ENCODE data around the gene PCBD2.
"Not testable (repeated sequence)": the region's sequence is repeated elsewhere in the genome, so short reads cannot be mapped to it uniquely, and the experiment has no call there.

PCBD2 gene

GRCh38 chr5:134910752-134911151 is 5.8 kb downstream of the PCBD2 start:
- not testable (repeated sequence) for DNase-seq

DNA sequence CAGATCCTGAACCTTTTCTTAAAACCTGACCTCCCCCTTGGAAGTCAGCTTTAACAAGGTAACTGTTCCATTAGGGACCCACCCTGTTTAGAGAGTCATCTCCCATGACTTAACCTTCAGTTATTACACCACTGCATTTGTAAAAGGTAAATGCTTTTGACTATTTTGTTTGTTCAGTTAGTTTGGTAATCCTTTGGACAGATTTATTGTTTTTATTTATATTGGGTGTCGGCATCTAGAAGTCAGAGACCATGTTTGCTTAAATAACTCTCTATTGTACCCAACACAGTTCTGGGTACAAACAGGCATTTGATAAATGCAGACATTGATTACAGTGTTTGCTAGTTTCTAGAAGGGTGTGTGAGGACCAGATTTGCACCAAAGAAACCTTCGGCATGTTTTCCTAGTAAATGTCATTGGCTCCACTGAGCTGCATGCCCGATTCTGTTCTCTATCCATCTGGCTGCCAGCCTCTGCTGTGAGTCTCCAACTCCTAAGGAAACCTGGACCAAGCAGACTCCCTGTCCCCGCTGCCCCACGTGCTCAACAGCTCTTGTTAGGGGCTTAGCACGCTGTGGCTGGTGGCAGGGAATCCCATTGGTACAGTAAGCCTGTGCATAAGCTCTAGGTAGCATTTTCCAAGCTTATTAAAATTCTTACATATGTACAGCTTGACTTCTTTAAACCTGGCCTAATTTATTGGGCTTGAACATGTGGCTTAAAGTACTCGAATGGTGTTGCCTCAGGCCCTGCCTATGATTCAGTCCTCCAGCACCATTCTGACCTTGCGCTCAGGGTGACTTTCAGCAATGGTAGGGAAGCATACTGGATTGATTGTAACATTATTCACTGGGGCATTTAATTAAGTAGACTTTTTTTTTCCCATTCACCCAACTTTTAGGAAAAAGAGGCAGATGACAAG is 6.6 kb downstream of the PCBD2 start:
- DNase-seq: no peak

GRCh38 chr5:134913254-134913653 is 8.3 kb downstream of the PCBD2 start:
- no peak for DNase-seq

- DNase-seq: no peak
These were observed 8.9 kb downstream of the PCBD2 start for GRCh38 chr5:134913795-134914194.

DNA sequence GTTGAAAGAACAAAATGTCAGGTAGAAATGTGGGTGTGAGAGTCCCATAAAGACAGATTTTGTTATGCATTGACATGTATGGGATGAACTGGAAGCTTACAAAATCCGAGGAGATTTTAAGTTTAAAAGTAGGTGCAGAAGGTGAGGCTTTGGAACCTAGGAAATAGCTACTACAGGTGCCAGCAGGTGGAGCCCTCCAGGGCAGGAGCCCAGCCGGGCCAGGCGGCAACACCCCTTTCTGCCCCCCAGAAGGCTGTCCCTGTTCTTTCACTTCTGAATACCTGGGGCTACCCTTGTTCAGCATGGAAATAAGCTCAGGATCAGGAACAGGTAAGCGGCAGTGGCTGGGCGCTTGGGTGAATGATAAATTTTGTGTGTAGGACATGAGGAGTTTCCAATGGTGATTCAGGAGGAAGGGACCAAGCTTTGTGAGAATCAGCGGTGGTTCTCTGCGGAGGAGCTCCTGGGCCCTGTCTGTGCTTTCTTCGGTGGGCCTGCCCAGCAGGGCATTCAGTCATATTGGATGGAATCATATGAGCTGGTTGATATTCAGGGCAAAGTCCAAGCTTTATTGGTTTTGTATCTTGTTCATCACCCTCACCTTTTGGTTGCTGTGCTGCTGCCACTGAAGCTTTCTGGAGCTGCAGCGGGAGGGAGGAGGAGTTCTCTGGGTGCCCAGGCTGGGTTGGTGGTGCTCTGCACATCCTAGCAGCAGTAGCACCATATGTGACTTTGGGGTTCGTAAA is 12.3 kb downstream of the PCBD2 start:
- DNase-seq: no peak

- no peak for DNase-seq
These were observed 13.9 kb downstream of the PCBD2 start for GRCh38 chr5:134918861-134919260.

- no peak for DNase-seq
These were observed 16.1 kb downstream of the PCBD2 start for GRCh38 chr5:134920848-134921575.

DNA sequence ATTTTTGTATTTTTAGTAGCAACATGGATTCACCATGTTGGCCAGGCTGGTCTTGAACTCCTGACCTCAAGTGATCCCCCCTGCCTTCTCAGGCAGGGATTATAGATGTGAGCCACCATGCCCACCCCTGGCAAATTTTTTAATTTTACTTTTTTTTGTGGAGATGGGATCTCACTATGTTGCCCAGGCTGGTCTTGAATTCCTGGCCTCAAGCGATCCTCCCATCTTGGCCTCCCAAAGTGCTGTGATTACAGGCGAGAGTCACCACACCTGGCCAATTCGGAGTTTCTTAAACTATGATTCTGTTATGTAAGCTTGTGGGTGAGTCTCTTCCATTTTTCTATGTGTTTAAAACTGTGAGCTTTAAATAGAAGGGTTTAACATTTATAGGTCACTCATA is 27.6 kb downstream of the PCBD2 start:
- DNase-seq: no peak

DNA sequence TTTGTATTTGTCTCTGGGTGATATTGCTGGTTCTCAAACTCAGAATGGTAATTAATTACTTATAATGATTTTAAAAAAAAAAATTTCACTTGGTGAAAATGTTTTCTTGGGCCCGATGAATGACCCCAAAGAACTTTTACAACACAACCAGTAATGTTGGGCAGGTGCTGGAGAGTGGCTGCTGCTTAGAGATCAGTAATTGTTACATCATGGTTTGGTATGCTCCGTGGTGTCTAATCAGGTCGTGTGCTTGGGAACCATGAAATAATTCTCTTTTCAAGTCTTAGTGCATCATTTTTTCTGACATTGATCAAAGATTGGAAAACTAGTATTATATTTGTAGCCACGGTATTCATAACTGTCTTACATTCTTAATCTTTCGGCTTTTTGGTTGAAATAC is 29.3 kb downstream of the PCBD2 start:
- no peak for DNase-seq

DNA sequence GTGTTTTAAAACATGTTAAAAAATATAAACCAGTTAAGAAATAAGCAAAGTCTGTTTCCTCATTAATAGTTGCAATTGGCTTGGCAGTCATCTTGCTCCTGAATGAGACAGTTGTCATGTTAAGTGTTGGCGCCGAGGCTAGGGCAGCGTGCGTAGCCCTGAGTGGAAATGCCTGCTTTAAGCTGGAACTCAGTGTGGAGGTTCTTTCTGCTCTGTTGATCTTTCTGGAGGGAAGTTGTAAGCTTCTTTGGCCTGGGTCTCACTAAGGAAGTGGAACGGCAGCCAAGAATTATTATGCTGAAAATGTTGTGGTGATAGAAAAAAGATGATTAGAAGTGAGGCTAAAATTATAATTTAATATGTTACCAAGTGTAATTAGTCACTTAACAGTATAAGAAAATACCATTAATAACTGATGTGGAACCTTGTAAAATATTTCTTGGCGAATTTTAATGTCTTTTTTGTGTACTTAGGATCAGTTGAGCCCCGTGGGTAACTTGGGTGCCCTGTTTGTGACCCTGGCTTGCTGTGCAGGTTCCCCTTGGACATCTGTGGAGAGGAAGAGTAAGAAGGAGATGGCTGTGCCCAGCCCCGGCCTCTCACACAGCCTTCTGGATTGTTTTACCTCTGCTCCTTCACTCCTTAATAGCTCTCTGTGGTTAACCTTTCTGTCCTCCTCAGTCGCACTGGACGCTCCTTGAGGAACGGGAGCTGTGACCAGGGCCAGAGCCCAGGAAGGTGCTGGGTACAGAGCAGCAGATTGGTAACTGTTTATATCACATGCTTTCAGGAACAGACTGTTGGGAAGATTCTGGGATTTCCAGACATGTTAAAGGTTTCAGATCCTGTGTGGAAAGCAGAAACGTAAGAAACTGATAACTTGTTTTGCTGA is 31.0 kb downstream of the PCBD2 start:
- DNase-seq: no peak

- no peak for DNase-seq
These were observed 32.6 kb downstream of the PCBD2 start for GRCh38 chr5:134937526-134937925.

- DNase-seq: no peak
These were observed 33.1 kb downstream of the PCBD2 start for GRCh38 chr5:134938030-134938429.

GRCh38 chr5:134939500-134939899 is 34.6 kb downstream of the PCBD2 start:
- DNase-seq: no peak

GRCh38 chr5:134943547-134943946 is 38.6 kb downstream of the PCBD2 start:
- DNase-seq: no peak

DNA sequence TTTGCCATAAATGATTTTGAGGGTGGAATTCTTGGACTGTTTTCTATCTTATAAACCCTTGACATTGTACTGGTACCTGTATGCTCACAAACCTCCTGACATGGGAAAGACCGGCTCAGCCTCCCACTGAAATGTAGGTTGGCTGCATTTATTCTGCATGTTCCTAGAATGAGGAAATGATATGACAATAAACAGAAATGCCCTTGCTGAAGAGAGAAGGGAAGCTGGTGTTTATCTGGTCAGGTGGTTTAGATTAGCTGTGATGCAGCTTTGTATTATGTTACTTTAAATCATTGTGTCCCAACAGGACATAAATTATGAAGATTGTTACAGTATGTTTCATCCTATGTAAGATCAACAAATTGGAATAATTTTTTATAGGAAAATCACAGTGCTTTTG is 39.7 kb downstream of the PCBD2 start:
- DNase-seq: no peak

- DNase-seq: no peak
These were observed 40.1 kb downstream of the PCBD2 start for GRCh38 chr5:134945041-134945440.

- DNase-seq: no peak
These were observed 44.0 kb downstream of the PCBD2 start for GRCh38 chr5:134948911-134949310.

DNA sequence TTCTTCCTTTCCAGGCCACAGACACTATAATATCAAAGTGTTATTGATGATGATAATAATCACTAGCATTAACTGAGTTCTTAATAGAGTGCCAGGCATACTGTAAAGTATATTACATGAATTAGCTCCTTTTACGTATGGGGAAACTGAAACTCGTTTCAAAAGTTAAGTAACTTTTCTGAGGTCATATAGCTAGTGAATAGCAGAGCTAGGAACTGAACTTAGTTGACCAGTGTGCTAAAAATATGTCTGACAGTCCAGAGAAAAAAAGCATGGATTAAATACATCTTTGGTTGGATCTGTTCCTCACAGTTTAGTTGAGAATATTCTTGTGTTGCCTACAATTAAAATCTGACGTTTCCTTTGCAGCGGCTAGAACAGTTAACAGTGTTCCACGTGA is 44.4 kb downstream of the PCBD2 start:
- DNase-seq: no peak

DNA sequence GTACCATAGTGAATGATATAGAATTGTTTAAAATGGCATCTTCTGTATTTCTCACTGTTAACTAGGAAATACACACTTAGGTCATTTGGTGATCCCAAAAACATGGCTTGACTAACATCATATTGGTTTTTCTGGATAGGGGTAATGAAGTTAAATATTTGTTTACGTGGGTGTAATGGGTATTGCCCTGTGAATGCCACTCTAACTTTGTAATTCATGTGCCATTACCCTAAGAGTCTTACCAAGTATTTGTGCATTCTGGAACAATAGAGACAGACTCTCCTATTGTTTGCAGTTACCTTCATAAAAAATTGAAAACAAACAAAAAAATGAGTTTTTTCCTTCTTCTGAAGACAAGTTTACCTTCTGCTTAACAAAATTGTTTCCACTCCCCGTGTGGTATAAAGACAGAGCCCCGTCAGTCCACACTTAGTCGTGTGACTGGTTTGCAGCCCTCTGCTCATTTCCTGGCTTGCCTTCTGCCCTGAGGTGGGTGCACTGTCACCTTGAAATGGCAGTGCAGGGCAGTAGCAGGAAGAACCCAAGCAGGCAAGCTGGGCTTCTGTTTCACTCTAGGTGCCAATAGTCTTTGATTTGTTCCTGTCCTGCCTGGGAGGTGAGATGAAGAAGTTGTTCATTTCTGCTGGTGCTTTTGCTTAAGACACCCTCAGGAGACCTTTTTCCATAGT is 53.1 kb downstream of the PCBD2 start:
- no peak for DNase-seq

DNA sequence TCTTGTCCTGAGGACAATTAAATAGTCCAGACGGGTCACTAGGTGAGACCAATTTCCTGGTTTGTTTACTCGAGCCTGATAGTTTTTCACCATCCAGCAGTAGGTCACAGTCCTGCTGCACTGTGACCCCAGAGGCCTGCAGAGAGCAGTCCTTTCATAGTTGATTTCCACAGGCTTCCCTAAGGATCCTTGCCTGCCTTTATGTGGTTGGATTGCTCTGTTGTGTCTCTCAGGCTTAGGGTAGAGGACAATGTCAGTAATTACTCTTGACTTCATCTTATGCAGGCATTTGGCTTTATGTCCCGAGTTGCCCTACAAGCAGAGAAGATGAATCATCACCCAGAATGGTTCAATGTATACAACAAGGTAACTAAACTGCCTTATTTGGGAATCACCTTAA is 53.8 kb downstream of the PCBD2 start:
- DNase-seq: no peak

DNA sequence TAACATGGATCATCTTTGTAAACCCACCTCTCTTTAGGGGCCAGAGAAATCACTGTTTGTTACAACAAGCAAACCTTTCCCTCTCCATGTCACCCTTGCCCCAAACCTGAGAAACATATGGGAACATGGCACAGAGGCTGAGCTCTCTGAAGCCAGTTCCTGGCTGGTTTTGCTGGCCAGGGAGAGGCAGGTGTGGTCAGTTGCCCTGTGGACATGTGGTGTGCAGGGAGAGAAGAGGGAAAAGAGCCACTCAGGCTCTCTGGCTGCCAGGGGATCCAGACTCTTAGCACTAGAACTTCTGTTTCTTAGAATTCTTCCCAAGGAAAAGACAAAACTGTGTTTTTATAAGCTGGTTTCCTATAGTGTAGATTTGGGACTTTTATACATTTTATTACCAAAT is 58.2 kb downstream of the PCBD2 start:
- DNase-seq: no peak
